Right lobe of liver (tissue), 6 donors: Measurements from ENCODE around the gene GTF2H2. TPM values are rescaled to one million over a fixed set of nuclear protein-coding genes. Genes with fewer than 3 reads are reported as not detected.
"Not testable (repeated sequence)": the region's sequence is repeated elsewhere in the genome, so short reads cannot be mapped to it uniquely, and the experiment has no call there.

Experiments
- ATAC-seq, 4 donors: fragments of 200-7000 bp; cut with Tn5 transposase; one replicate each; pipeline ENCODE4 v1.9.1; 2020; ENCODE audit warnings: mild to moderate bottlenecking in 4 of 4, moderate library complexity in 4 of 4
- DNase-seq, 3 donors: peaks; one replicate each; pipeline ENCODE4 v3.0.0-alpha.2; 2020
- H3K27ac ChIP-seq, 3 donors: fragments of 200-600 bp; one replicate each; pipeline ENCODE4 v1.8.0; 2022
- H3K27me3 ChIP-seq, 2 donors: fragments of 200-600 bp; one replicate each; pipeline ENCODE4 v1.8.0; 2022
- H3K36me3 ChIP-seq, 4 donors: fragments of 200-600 bp; sonication (generic) in 1 of 4; one replicate each; pipeline versions ENCODE4 v1.5.1 to v1.8.0; 2017 to 2022; ENCODE audit warnings: control low read depth in 1 of 4
- H3K4me1 ChIP-seq, 4 donors: fragments of 200-600 bp; sonication (generic) in 1 of 4; one replicate each; pipeline versions ENCODE4 v1.5.1 to v1.8.0; 2017 to 2022; ENCODE audit warnings: control low read depth in 1 of 4
- H3K4me3 ChIP-seq, 3 donors: fragments of 200-600 bp; one replicate each; pipeline ENCODE4 v1.8.0; 2022
- H3K9me3 ChIP-seq, 4 donors: fragments of 200-600 bp; sonication (generic) in 1 of 4; one replicate each; pipeline versions ENCODE4 v1.5.1 to v1.8.0; 2017 to 2022; ENCODE audit warnings: control low read depth in 1 of 4
- WGBS: methylation state at CpG from one replicate; pipeline ENCODE4 v1.1.6; 2018; ENCODE audit warnings: low coverage, low lambda C conversion rate; ENCODE audit not compliant: insufficient coverage; ENCODE audit errors: missing lambda C conversion rate; 5-methylcytosine and 5-hydroxymethylcytosine counted together
- intact Hi-C, 2 donors: fragments of 100-400 bp; cut with DNase I; formaldehyde crosslinking; loops; one replicate each; pipeline versions ENCODE4 v1.11.2 to v1.14.1; 2022
- total RNA-seq, 6 experiments: library from RNA; depleted of rRNA in 2 of 6; stranded (reverse); fragments of >200 nt in 2 of 6; fragmentation: NEBNext Ultra II Directional in 3 of 6; extraction: Animal tissue kit (Norgen Biotek cat#: 25700) in 3 of 6; gene quantifications; one replicate each; pipeline versions ENCODE4 v1.1.0 to v1.2.4, GENCODE V29; 2016 to 2023
- donor health status: DM: no; HTN: yes; CAD: no.
- donor health status: DM: no; HTN: no; CAD: no.
- donor health status: DM: no; HTN: no; CAD: no.
- donor health status: DM: no; HTN: yes; CAD: no.
- donor health status: DM: no; HTN: yes; CAD: no.

Gene GTF2H2
- total RNA-seq, 6 experiments from 2014 or later: 5.9 to 14.9 (median 9.1) TPM

DNA sequence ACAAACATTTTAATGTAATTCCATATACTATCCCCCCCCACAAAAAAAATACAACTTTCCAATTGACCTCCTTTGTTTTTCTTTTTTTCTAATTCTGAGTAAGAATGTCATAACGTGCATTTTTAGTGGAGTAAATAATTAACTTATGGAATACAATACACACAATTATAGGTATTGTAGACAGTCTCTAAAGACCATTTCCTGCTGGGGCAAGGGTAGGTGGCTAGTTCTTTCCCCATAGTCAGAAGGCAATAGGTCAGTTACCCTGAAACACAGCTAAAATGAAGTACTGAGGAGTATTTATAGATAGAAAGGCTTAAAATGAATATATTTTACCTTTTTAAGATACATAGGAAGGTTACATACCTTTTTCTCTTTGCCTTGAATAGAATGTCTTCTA is 6.2 kb downstream of the GTF2H2 start:
- H3K27me3 ChIP-seq, H3K4me3 ChIP-seq, DNase-seq, H3K4me1 ChIP-seq, H3K27ac ChIP-seq, H3K36me3 ChIP-seq, H3K9me3 ChIP-seq, intact Hi-C loops, ATAC-seq: not testable (repeated sequence)
- no CpG with 5 or more reads among the region's 1 CpG for WGBS

- intact Hi-C loops, H3K27ac ChIP-seq, H3K4me3 ChIP-seq, H3K27me3 ChIP-seq, H3K4me1 ChIP-seq, H3K36me3 ChIP-seq, DNase-seq, H3K9me3 ChIP-seq: not testable (repeated sequence)
- ATAC-seq: peak in 2 of 4 donors; percentile 51 to 59
- WGBS: no CpG with 5 or more reads among the region's 3 CpGs
These were observed 8.1 kb downstream of the GTF2H2 start for GRCh38 chr5:71059426-71059825.

DNA sequence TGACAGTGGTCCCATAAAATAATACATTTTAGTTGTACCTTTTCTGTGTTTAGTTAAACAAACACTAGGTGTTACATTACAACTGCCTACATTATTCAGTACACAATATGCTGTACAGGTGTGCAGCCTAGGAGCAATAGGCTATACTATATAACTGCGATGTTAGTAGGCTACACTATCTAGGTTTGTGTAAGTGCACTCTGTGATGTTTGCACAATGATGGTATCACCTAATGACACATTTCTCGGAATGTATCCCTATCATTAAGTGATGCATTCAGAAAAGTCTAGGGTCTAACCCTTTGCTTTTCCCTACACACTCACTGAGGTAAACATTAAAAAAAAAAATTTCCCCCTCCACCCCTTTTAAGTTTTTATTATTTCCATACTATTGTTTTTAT is 22.7 kb downstream of the GTF2H2 start:
- DNase-seq, H3K4me1 ChIP-seq, intact Hi-C loops, H3K36me3 ChIP-seq, H3K9me3 ChIP-seq, ATAC-seq, H3K4me3 ChIP-seq, H3K27ac ChIP-seq, H3K27me3 ChIP-seq: not testable (repeated sequence)
- 100% methylated on average over 1 of the region's 2 CpGs for WGBS

GRCh38 chr5:71044128-71044527 is 23.3 kb downstream of the GTF2H2 start:
- H3K27me3 ChIP-seq, H3K4me3 ChIP-seq, H3K27ac ChIP-seq, ATAC-seq, H3K4me1 ChIP-seq, intact Hi-C loops, DNase-seq, H3K36me3 ChIP-seq, H3K9me3 ChIP-seq: not testable (repeated sequence)
- WGBS: no CpG with 5 or more reads among the region's 2 CpGs

- H3K4me1 ChIP-seq, H3K4me3 ChIP-seq, H3K9me3 ChIP-seq, H3K27me3 ChIP-seq, intact Hi-C loops, H3K36me3 ChIP-seq, DNase-seq, H3K27ac ChIP-seq: not testable (repeated sequence)
- WGBS: no CpG with 5 or more reads among the region's 7 CpGs
- ATAC-seq: peak; percentile 33 to 81 (median 61)
These were observed 36.3 kb downstream of the GTF2H2 start for GRCh38 chr5:71031046-71031776.

- H3K27ac ChIP-seq, H3K4me1 ChIP-seq, H3K27me3 ChIP-seq, H3K9me3 ChIP-seq, H3K36me3 ChIP-seq, H3K4me3 ChIP-seq, intact Hi-C loops, DNase-seq: not testable (repeated sequence)
- WGBS: no CpG with 5 or more reads among the region's 8 CpGs
- peak in 1 of 4 donors; percentile 38 for ATAC-seq
These were observed 42.1 kb downstream of the GTF2H2 start, which contains the start of gene NAIP for GRCh38 chr5:71025289-71025953. Gene NAIP, minus strand, starts transcription at chr5:71025339. Its CDS starts 12,424 bp downstream, at chr5:71012915.

DNA sequence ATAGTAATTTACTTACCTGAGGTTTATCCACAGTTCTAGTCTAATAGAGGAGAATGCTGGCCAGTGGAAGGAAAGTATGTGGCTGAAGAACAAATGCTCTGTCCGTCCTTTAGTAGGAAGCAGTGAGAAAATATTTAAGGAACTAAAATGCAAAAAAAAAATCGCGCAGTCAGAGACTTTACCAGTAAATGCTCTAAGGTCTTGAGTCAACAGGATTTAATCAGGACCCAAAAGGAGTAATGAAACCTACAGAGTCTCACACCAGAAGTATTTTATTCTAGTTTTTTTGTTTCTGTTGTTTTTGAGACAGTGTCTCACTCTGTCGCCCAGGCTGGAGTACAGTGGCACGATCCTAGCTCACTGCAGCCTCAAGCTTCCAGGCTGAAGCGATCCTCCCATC is 46.8 kb downstream of the GTF2H2 start:
- H3K27me3 ChIP-seq, intact Hi-C loops, H3K9me3 ChIP-seq, H3K4me3 ChIP-seq, DNase-seq, H3K4me1 ChIP-seq, H3K27ac ChIP-seq, H3K36me3 ChIP-seq: not testable (repeated sequence)
- no CpG with 5 or more reads among the region's 6 CpGs for WGBS
- ATAC-seq: peak in 1 of 4 donors; percentile 60

GRCh38 chr5:71018376-71019005 is 49.0 kb downstream of the GTF2H2 start:
- DNase-seq, H3K27me3 ChIP-seq, H3K4me3 ChIP-seq, H3K9me3 ChIP-seq, H3K27ac ChIP-seq, H3K36me3 ChIP-seq, intact Hi-C loops, H3K4me1 ChIP-seq: not testable (repeated sequence)
- ATAC-seq: peak; percentile 18 to 52 (median 38)
- WGBS: no CpG with 5 or more reads among the region's 6 CpGs
